K562 (cell line): Measurements from ENCODE around the gene MEIS2. TPM values are rescaled to one million over a fixed set of nuclear protein-coding genes. Genes with fewer than 3 reads are reported as not detected.

Source experiments
- CBFA2T2 ChIP-seq: fragments of 450-650 bp; conservative IDR thresholded peaks from 2 replicates; pipeline ENCODE4 v1.6.1; 2017; ENCODE audit warnings: mild to moderate bottlenecking
- GABPB1 ChIP-seq: sonication (generic); formaldehyde crosslinking; IDR thresholded peaks from 2 replicates; pipeline ENCODE4 v1.8.0; 2022; ENCODE audit warnings: mild to moderate bottlenecking, missing genetic modification reagents
- MEF2D ChIP-seq: conservative IDR thresholded peaks from 2 replicates; pipeline ENCODE4 v1.6.1; 2016; ENCODE audit warnings: low read depth, missing genetic modification characterization, missing compliant biosample characterization
- MGA ChIP-seq: fragments of 450-650 bp; IDR thresholded peaks from 2 replicates; pipeline ENCODE4 v1.6.1; 2016; ENCODE audit warnings: mild to moderate bottlenecking, moderate library complexity
- polyA plus RNA-seq, 8 experiments: library from polyadenylated mRNA; depleted of rRNA in 4 of 8; stranded (reverse) in 5 of 8; unstranded in 3 of 8; fragments of >200 nt; fragmentation: Nextera tagmentation in 2 of 8; fragmentation: Illumina TruSeq in 1 of 8; extraction: Ambion mirVana in 2 of 8; extraction: Trizol in 1 of 8; gene quantifications; 2 replicates each; pipeline versions ENCODE4 v1.2.1 to v1.2.3, GENCODE V29; 2011 to 2014; ENCODE audit warnings: inconsistent platforms in 1 of 8, missing spikeins in 1 of 8
- total RNA-seq, 7 experiments: library from RNA; depleted of rRNA in 6 of 7; stranded (reverse); fragments of >200 nt in 6 of 7; fragmentation: Illumina TruSeq in 2 of 7; extraction: Trizol in 2 of 7; gene quantifications; 2 replicates each; pipeline versions ENCODE4 v1.2.1 to v1.2.3, GENCODE V29; 2011 to 2021; ENCODE audit warnings: low replicate concordance in 1 of 7

Gene MEIS2
- total and polyA plus RNA-seq, 9 of the 15 experiments (the other 6 are each of a cell fraction or from before 2014, with no cell fraction given), result 7.5 to 64.2 (median 22.3) TPM

GRCh38 chr15:36921484-36922091 is 178.8 kb downstream of the MEIS2 start (continued):
- no peak for TF ChIP-seq MGA
- no peak for TF ChIP-seq MEF2D
- TF ChIP-seq GABPB1, result no peak
- TF ChIP-seq CBFA2T2, result no peak
